Activated gamma-delta T cell treated with Interleukin-2 at 50 U/mL for 16 hours (primary cell): ENCODE data around the gene NUMA1.
A peak's percentile ranks its signal among the peaks of the same experiment; 100 is the strongest.

Experiments used
- DNase-seq: peaks from one replicate; pipeline ENCODE4 v3.0.0-alpha.2; 2020

Gene NUMA1

DNA sequence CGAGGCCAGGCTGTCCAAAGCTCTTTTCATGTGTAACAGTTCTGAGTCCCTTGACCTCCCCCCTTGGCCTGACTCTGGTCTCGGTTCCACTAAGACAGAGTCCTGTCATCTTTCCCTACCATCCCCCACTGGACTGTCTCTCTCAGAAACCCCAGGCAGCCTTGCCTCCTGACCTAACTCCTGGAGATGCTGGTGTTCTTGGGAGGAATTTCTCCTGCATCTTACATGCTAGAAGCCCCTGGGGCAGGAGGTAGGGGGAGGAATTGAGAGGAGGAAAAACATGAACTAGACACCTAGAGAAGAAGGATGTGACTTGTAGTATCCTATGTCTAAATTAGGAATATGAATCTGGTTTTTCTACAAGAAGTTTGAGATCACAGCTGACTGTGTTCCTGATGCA, 82.3 kb downstream of the NUMA1 start:
- DNase-seq, result no peak

DNA sequence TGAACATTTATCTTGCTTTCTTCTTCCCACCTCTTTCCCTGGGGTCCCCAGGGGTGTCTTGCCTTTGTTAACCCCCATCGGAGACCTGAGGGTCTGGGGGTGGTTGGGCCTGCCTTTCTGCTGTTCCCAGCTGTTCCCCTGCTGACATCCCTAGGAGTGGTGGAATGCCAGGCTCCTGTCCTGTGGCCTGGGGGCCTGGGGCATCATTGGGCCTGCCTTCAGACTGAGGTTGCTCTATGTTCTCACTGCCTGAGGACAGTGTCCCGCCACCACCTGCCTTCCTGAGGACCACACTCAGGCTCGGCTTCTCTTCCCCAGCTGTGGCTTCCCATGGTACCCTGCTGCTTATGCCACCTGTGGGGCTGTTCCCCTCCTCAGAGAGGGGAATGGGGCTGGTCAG, 82.7 kb downstream of the NUMA1 start:
- DNase-seq, result no peak

DNA sequence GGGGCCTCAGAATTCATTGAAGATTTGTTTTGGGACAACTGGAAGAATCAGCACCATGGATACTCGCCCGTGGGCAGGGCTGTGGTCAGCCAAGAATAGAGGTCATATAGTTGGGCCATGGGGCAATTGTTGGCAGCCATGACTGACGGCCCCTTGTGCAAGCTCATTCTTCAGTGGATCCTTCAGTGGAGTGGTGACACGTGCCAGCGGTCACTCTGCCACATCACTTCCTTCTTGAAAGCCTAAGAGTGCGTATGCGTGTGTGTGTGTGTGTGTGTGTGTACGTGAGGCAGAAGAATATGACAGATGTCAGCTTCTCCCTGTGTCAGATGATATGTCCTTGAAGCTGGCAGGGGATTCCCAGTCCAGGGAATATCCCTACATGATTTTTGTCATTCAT, 83.4 kb downstream of the NUMA1 start:
- DNase-seq, result no peak

DNA sequence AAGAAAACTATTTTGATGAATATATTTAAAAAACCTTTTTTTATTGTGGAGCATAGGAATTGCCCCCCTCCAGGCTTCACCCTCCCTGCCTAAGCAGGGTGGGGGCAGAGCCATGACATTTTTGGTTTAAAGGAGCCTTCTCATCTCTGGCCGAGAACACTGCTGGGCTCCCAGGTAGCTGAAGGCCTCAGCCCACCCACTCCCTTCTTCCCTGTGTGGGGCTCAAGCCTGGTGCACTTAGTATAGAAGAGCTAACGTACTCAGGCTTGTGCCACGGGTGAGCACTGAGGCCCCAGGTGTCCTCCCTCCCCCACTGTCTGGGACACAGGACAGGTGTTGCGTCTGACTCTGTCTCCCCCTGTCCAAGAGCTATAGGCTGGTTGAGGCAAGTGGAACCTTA, 83.8 kb downstream of the NUMA1 start:
- DNase-seq, result no peak

DNA sequence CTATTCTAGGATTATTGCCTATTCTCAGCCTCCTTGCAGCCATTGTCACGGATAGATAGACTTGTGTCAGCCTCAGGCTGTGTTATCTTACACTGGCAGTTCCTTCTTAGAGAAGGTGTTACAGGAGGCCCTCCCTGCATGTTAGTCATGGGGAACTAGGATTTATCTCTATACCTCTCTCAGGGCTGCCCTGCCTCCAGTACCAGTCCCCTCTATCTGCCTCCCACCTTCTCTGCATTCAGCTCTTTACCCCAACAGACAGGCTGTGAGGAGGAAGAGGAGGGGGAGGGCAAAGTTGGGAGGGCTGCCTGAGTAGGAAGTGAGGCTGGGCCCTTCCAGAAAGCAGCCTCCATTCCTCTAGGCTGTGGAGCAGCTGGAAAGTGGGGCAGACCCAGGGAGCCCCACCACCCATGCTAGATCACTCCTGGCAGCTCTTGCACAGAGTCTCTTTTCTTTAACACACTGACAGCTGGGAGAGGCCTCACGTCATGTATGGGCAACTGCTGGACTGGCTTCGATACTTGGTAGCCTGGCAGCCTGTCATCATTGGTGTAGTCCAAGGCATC, 84.5 kb downstream of the NUMA1 start:
- DNase-seq, result no peak

DNA sequence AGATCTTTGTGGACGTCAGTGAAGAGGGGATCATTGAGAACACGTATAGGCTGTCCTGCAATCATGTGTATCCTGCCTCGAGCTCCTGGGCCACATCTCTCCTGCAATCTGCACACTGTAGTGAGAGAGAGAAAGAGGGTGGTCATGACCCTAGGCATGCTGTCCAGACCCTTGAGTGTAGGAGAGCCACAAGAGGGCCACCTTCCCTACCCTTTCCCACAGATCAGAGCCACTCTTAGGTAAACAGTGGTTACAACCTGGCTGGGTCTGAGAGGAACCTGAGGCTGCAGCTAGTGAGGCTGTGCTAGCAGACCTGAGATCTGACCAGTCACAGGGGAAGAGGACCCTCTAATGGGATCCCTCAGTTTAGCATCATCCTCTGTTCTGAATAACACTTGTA, 85.6 kb downstream of the NUMA1 start:
- DNase-seq, result no peak

DNA sequence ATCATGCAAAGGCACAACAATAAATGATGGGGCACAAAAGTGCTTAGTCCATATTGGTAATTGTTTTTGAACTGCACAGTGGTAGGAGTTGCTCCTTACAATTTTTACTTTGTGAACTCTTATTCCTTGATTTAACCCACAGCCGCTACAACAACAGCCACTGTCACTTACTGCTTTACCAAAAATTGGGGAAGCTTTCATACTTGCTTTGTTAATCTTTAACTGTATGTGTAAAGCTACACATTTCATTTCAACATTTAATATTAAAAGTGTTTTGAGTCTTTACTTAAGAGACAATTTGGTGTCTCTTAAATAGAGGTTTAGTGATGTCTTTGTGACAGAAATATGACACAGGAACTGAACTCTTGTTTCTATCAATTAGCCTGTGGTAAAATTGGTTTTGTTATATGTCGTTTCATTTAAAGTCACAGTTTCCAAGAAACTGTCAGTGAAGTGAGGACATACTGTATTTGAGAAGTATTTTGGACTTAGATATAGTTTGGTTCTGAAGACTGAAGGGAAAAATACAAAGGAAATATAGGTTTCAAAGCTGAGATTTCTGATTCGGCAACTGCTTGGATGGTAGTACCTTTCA, 88.1 kb downstream of the NUMA1 start:
- no peak for DNase-seq

DNA sequence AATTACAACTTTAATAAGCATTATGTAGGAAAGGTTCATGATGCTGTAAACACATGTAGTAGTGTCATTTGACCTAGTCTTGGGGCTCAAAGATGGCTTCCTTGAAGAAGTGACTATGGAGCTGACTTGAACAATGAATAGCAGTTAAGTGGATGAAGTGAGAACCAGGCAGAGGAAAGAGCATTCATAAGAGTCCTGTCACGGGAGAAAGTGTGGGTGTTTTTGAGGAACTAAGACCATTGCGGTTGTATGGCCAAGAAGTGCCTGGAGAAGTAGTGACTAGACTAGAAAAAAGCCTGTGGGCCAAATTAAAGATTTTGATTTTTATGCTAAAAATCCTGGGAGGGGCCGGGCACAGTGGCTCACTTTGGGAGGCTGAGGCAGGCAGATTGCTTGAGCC, 88.8 kb downstream of the NUMA1 start:
- no peak for DNase-seq

DNA sequence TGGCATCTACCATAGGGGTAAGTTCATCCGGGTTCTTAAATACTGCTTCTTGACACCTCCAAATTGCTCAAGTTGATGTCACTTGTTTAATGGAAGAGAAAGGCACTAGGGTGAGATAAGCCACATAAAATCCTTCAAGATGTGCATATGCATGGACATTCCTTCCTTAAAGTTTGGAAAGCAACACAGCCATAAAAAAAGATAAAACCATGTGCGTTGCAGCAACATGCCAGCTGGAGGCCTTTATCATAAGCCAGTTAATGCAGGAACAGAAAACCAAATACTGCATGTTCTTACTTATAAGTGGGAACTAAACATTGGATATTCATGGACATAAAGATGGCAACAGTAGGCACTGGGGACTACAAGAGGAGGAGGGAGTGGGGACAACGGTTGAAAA, 89.6 kb downstream of the NUMA1 start:
- DNase-seq, result no peak

DNA sequence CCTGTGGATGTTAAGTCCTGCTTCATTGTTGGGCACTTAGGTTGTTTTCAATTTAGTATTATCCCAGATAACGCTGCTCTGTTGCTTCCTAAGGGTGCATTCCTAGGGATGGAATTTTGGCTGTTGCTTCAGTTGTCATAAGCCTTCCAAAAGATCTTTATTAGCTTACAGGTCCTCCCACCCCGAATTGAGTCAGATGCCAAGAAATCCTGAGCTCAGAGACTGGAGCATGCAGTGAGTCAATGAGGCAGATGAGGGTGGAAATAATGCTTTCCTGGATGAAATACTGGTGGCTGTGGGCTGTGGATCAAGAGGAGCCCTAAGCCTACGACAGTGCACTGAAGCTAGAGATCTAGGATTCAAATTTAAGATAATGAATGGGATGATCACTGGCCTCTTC, 92.3 kb downstream of the NUMA1 start:
- DNase-seq, result no peak

DNA sequence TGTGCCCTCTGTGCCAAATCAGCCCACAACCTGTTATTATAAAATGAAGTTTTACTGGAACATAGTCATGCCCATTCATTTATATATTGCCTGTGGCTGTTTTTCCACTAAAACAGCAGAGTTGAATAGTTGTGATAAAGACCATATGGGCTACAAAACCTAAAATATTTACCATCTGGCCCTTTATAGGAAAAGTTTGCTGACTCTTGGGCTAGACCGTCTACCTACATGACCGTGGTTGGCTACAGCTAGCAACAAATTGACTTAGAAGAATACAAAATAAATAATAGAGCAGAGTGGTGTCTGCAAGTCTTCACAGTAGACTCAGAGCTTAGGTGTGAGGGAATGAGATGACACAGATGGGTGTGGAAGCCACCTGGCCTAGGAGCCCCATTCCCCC, 92.8 kb downstream of the NUMA1 start:
- no peak for DNase-seq

DNA sequence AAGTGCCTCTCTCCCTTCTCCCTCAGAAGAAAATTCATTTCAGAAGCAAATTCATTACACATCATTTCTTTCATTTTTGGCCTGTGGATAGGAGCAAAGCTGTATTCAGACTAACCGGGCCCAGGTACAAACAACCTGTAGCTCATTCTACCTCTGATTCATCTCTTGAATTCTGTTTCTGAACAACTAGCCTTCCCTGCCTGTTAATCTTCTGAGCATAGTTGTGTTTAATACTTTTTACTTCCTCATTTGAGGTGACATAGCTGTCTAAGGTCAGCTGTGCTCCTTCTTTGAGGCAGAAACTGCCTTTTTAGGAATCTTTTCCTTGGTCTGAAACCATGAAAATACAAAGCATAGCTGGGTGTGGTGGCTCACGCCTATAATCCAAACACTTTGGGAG, 94.2 kb downstream of the NUMA1 start:
- DNase-seq, result no peak

DNA sequence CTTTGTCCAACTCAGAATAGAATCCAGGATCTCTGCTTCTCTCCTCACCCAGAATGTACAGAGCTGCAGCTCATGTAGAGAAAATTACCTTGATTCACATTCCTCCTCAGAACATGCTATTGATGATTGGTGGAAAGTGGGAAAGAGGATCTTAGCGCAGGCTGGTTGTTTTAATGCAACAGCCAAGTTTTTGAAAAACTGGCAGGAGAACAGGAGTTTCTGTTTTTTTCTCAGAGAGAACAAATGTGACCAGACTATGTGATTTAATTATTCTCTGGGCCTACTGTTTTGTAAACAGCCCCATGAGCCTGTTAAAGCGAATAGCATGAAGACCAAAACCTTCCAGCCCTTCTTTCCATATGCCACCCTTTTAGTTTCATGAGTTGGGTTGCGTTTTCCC, 100.7 kb downstream of the NUMA1 start:
- no peak for DNase-seq

DNA sequence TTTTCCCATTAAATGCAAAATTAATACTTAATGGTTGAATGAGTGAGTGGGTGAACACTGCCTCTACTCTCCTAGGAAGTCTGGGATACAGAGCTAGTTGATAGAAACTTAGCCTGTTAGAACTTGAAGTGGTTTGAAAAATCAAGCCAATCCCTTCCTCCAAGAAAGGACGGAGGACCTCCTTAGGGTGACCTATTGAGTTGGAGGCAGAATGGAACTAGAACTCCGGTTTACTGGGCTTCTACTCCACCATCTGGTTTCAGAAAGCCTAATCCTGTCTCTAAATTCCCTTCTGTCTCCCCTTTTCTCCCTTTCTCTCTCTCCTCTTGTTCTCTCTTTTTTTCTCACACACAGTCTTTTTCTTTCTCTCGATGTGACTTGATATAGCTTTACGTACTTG, 101.2 kb downstream of the NUMA1 start:
- DNase-seq, result no peak

DNA sequence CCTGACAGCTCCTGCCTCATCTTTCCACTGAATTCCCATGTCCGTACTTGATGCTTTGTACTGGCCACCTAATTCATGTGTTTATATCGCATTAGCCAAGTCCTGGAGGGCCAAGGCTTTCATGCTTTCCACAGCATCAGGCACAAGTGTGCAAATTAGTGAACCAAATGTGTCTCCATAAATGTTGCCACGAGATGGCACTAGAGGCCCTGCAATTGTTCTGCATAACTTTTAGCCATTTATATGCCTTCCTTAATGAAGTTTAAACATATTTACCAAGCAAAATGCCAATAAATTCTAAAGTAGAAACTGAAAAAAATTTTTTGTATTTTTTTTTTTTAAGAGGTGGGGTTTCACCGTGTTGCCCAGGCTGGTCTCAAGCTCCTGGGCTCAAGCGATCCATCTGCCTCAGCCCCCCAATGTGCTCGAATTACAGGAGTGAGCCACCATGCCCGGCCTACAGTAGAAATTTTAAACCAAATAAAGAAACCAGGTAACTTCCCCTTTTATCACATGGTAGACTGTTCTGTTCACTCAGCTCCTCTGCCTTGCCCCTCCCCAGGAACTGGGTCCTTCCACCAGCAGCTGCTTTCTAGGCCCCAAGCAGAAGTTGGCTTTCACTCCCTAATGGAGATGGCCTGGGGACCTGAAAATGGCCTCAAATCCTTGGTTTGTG, 102.5 kb downstream of the NUMA1 start:
- peak; percentile 47 for DNase-seq

DNA sequence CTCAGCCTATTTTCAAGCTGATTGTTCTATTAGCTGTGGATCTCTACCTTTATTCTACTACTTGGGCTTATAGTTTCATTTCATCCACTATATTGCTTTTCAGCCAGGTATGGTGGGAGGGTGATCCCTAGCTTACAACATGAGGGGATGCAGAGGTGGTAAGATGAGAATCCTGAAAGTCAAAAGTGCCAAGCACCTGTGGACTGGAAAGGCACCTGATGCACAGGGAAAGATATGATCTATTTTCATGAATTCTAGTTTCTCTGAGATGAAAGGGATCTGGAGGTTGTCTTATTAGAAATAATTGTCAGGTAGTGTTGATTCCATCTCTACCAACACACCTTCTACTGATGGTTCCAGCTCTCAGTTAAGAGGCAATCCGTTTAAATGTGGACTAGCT, 103.3 kb downstream of the NUMA1 start:
- no peak for DNase-seq

DNA sequence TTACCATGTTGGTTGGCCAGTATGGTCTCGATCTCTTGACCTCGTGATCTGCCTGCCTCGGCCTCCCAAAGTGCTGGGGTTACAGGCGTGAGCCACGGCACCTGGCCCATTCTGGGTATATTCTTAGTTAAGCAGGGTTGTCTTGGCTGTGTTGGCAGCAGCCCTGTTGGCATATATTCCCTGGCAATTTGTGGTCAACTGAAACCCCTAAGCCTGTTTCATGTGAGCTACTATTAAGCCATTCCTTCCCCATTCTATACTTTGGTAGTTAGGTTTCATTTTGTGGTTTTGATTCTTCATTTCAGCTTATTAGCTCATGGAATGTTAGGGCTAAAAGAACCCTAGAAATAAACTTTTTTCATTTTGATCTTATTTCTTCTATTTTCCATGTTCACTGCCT, 103.8 kb downstream of the NUMA1 start:
- no peak for DNase-seq

DNA sequence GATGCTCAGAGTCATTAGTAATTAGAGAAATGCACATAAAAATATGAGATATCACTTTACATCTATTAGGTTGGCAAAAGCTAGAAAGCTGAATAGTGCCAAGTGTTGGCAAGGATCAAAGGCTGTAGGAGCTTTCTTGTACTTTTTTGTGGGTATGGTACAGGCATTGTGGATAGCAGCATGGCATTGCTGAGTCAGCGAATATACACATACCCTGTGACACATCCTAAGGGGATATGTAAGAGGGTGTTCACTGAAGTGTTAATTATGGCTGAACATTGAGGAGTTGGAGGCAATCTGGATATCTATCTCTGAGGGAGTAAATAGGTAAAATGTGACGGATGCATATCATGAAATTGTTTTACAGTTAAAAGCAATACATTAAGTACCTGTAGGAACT, 108.7 kb downstream of the NUMA1 start:
- no peak for DNase-seq

DNA sequence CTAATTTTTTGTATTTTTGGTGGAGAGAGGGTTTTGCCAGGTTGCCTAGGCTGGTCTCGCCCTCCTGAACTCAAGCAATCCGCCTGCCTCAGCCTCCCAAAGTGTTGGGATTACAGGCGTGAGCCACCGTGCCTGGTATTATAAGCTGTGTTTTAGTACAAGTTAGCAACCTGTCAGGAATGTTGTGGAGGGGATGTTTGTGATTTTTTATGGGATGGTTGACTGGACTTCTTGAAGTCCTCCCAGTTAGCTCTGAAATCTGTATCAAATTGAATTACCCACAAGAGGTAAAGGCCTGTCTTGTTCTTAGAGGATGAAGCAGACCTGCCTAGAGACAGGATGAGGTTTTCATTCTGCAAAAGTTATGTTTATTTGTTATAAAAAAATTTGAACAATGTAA, 115.7 kb downstream of the NUMA1 start:
- DNase-seq, result no peak

DNA sequence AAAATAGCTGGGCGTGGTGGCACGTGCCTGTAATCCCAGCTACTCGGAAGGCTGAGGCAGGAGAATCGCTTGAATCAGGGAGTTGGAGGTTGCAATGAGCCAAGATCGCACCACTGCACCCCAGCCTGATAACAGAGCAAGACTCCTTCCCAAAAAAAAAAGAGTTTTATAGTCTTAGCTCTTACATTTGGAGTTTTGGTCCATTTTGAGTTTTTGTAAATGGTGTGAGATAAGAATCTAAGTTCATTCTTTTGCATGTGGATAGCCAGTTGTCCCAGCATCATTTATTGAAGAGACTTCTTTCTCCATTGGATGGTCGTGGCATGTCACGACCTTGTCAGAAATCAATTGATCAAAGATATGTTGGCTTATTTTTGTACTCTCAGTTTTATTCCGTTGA, 116.9 kb downstream of the NUMA1 start:
- no peak for DNase-seq

DNA sequence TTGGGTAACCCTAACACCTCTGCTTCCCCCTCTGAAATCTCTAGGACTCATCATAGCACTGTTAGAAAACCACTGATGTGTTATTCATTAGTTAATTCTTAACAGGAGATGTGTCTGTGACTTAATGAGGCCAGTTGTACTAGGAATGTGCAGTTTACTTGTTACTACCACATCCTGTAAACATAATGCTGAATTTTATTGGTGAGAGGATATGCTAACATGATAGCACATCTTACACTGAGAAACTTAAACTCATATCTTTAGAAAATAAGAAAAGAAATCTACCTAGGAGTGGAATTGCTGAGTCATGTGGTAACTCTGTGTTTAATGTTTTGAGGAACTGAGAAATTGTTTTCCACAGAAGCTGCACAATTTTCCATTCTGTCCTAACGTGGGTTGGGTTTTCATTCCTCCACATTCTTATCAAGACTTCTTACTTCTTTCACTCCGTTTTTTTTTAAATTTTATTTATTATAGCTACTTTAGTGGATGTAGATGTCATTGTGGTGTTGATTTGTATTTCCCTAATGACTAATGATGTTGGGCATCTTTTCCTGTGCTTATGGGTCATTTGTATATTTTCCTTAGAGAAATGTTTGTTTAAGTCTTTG, 117.8 kb downstream of the NUMA1 start:
- no peak for DNase-seq

DNA sequence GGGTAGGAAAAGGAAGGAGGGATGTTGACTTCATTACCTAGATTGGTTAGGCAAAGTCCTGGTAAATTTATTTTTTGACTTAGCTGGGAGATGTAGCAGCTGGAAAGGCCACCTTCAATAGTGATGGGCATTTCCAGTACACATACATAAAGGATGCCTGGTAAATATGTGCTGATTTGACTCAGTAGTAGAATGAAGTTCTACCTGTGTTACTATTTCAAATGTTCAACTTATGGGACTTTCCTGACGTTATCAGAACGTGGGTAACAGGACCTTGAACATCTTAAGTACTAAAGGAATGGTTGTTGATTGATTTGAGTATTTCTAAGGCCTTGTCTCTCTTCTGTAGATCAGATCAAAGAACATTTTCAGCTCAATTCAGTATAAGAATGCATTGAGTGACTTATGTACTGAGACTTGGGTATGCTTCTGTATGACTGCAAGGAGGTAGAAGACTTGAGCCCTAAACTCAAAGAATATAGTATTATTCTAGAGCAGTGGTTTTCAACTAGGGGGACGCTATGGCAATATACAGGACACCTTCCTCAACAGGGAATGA, 124.4 kb downstream of the NUMA1 start:
- DNase-seq, result no peak
